HepG2 (cell line): Measurements from ENCODE around the gene DGKD. TPM values are rescaled to one million over a fixed set of nuclear protein-coding genes. Genes with fewer than 3 reads are reported as not detected.

ENCODE experiments used
- ATAC-seq: fragments of 200-7000 bp; cut with Tn5 transposase; 3 replicates; pipeline ENCODE4 v1.9.1; 2020; ENCODE audit warnings: mild to moderate bottlenecking, moderate library complexity
- BruUV-seq: library from RNA; stranded (reverse); fragments of 400-500 nt; replicated peaks from 2 replicates; lab custom pipeline; 2021; lab: Mats Ljungman, UMichigan
- CTCF ChIA-PET: fragments of 300-600 bp; formaldehyde crosslinking; extraction: SDS; loops from one replicate; lab custom pipeline; 2021; ENCODE audit warnings: low total read pairs, inconsistent platforms, low intra/inter-chr PET ratio; lab: Yijun Ruan, JAX
- POLR2A ChIA-PET: fragments of 350-600 bp; sonication (Branson Sonifier 250); formaldehyde crosslinking; loops from one replicate; lab custom pipeline; 2020; ENCODE audit warnings: antibody characterized with exemption, inconsistent platforms; lab: Yijun Ruan, JAX
- DNase-seq: peaks from one replicate; pipeline ENCODE4 v3.0.0-alpha.2; 2015; ENCODE audit warnings: low spot score
- FAIRE-seq: peaks from 3 replicates; lab custom pipeline; 2011; peaks lifted over from hg19 to GRCh38; lab: Jason Lieb, UNC
- H2AFZ ChIP-seq: one replicate; pipeline ENCODE4 v1.6.1; 2011; ENCODE audit warnings: low read length, inconsistent platforms
- H3K27ac ChIP-seq: fragments of 300-600 bp; 3 replicates; pipeline ENCODE4 v1.8.0; 2011; ENCODE audit warnings: mixed run types, mild to moderate bottlenecking, mixed read lengths, low read length, inconsistent platforms; ENCODE audit not compliant: insufficient read depth; ENCODE audit errors: extremely low read length
- H3K27me3 ChIP-seq, 2 experiments: fragments of 200-600 bp in 1 of 2; 2 replicates in 1 of 2; 3 replicates in 1 of 2; pipeline versions ENCODE4 v1.6.0 to v1.8.0; 2011; ENCODE audit warnings: low read length in 2 of 2, mild to moderate bottlenecking in 2 of 2, moderate library complexity in 2 of 2, inconsistent platforms in 1 of 2; ENCODE audit not compliant: insufficient read depth in 2 of 2, control insufficient read depth in 1 of 2
- H3K36me3 ChIP-seq, 2 experiments: fragments of 200-600 bp in 1 of 2; replicated peaks in 1 of 2; 2 replicates in 1 of 2; 3 replicates in 1 of 2; pipeline versions ENCODE4 v1.5.1 to v1.8.0; 2011; ENCODE audit warnings: low read length in 2 of 2, inconsistent platforms in 1 of 2; ENCODE audit not compliant: insufficient read depth in 2 of 2, control insufficient read depth in 1 of 2
- H3K4me1 ChIP-seq: 2 replicates; pipeline ENCODE4 v1.5.1; 2012; ENCODE audit warnings: low read length, inconsistent platforms; ENCODE audit not compliant: insufficient read depth
- H3K4me2 ChIP-seq: 2 replicates; pipeline ENCODE4 v1.6.0; 2011; ENCODE audit warnings: low read depth, low read length, inconsistent platforms
- H3K4me3 ChIP-seq, 3 experiments: fragments of 200-600 bp in 1 of 3; sonication (generic), shearing (Covaris generic) in 1 of 3; replicated peaks in 1 of 3; 2 replicates each; pipeline ENCODE4 v1.5.1; 2011 to 2016; ENCODE audit warnings: low read length in 3 of 3, inconsistent platforms in 2 of 3, low read depth in 2 of 3, mild to moderate bottlenecking in 2 of 3, control low read depth in 1 of 3, mixed read lengths in 1 of 3; ENCODE audit not compliant: insufficient read depth in 1 of 3
- H3K79me2 ChIP-seq: one replicate; pipeline ENCODE4 v1.6.1; 2011; ENCODE audit warnings: low read length, inconsistent platforms; ENCODE audit not compliant: insufficient read depth
- H3K9ac ChIP-seq: 2 replicates; pipeline ENCODE4 v1.6.0; 2011; ENCODE audit warnings: mild to moderate bottlenecking, low read depth, low read length, inconsistent platforms; ENCODE audit not compliant: insufficient read depth
- H3K9me3 ChIP-seq: 2 replicates; pipeline ENCODE4 v1.5.1; 2012; ENCODE audit warnings: mild to moderate bottlenecking, low read length
- H4K20me1 ChIP-seq: 2 replicates; pipeline ENCODE4 v1.6.0; 2011; ENCODE audit warnings: inconsistent platforms, mild to moderate bottlenecking, low read length, moderate library complexity; ENCODE audit not compliant: insufficient read depth
- FUBP1 ChIP-seq: sonication (generic); formaldehyde crosslinking; IDR thresholded peaks from 2 replicates; pipeline ENCODE4 v1.5.1; 2020; ENCODE audit warnings: missing genetic modification reagents, mild to moderate bottlenecking, borderline replicate concordance
- PRDM15 ChIP-seq: sonication (generic); formaldehyde crosslinking; IDR thresholded peaks from 2 replicates; pipeline ENCODE4 v1.4.0; 2020; ENCODE audit warnings: missing genetic modification reagents
- SALL2 ChIP-seq: sonication (generic); formaldehyde crosslinking; IDR thresholded peaks from 2 replicates; pipeline ENCODE4 v1.8.1; 2023; ENCODE audit warnings: mild to moderate bottlenecking, missing genetic modification reagents, inconsistent platforms
- SRSF9 ChIP-seq: fragments of 200-400 bp; formaldehyde crosslinking; IDR thresholded peaks from 2 replicates; pipeline ENCODE4 v1.6.1; 2018; ENCODE audit warnings: borderline replicate concordance, mild to moderate bottlenecking, low read depth, low read length; ENCODE audit not compliant: insufficient read depth, poor library complexity, severe bottlenecking
- WIZ ChIP-seq: sonication (generic); formaldehyde crosslinking; IDR thresholded peaks from 2 replicates; pipeline ENCODE4 v1.5.1; 2020; ENCODE audit warnings: mild to moderate bottlenecking, missing genetic modification reagents
- ZFY ChIP-seq: sonication (generic); formaldehyde crosslinking; IDR thresholded peaks from 2 replicates; pipeline ENCODE4 v1.4.0; 2020; ENCODE audit warnings: missing genetic modification reagents
- ZIK1 ChIP-seq: sonication (generic); formaldehyde crosslinking; IDR thresholded peaks from 2 replicates; pipeline ENCODE4 v1.5.0; 2020; ENCODE audit warnings: mild to moderate bottlenecking, low read depth, missing genetic modification reagents, borderline replicate concordance
- ZNF572 ChIP-seq: sonication (generic); formaldehyde crosslinking; IDR thresholded peaks from 2 replicates; pipeline ENCODE4 v1.5.1; 2020; ENCODE audit warnings: mild to moderate bottlenecking, missing genetic modification reagents
- ZSCAN12 ChIP-seq: sonication (generic); formaldehyde crosslinking; IDR thresholded peaks from 2 replicates; pipeline ENCODE4 v1.9.0; 2021; ENCODE audit warnings: mild to moderate bottlenecking, missing genetic modification reagents
- WGBS: methylation state at CpG from one replicate; pipeline ENCODE4 v1.1.6; 2017; ENCODE audit warnings: low lambda C conversion rate; 5-methylcytosine and 5-hydroxymethylcytosine counted together
- in situ Hi-C: cut with HindIII; loops from 2 replicates; pipeline ENCODE4 v1.10.0; 2017; ENCODE audit warnings: low pct_unique_long_range_greater_than_20kb; ENCODE audit not compliant: extremely low pct_ligation_motif_present
- intact Hi-C: fragments of 100-400 bp; cut with micrococcal nuclease; formaldehyde crosslinking; loops from one replicate; pipeline ENCODE4 v1.10.0; 2022; ENCODE audit not compliant: unreplicated experiment
- polyA plus RNA-seq, 8 experiments: library from polyadenylated mRNA; depleted of rRNA in 3 of 8; stranded (reverse) in 7 of 8; unstranded in 1 of 8; fragments of >200 nt; fragmentation: Illumina TruSeq in 4 of 8; extraction: Trizol in 4 of 8; gene quantifications; 2 replicates each; pipeline versions ENCODE4 v1.2.1 to v1.2.3, GENCODE V29; 2011 to 2016; ENCODE audit warnings: low read depth in 4 of 8, missing spikeins in 1 of 8, mixed read lengths in 1 of 8; ENCODE audit not compliant: insufficient read depth in 1 of 8
- total RNA-seq, 5 experiments: library from RNA; depleted of rRNA; stranded (reverse); fragments of >200 nt; fragmentation: Illumina TruSeq; extraction: Trizol; gene quantifications; 2 replicates each; pipeline ENCODE4 v1.2.3, GENCODE V29; 2016; ENCODE audit warnings: low read depth in 1 of 5
- TF ChIP-seq, protein P1 (sequence below): sonication (generic); formaldehyde crosslinking; IDR thresholded peaks from 2 replicates; pipeline ENCODE4 v1.5.1; 2020; ENCODE audit warnings: mild to moderate bottlenecking, missing genetic modification reagents, moderate library complexity

DGKD gene
- total and polyA plus RNA-seq, 2 of the 13 experiments (the other 11 are each of a cell fraction or from before 2014, with no cell fraction given): 24.5 to 33.2 TPM

DNA sequence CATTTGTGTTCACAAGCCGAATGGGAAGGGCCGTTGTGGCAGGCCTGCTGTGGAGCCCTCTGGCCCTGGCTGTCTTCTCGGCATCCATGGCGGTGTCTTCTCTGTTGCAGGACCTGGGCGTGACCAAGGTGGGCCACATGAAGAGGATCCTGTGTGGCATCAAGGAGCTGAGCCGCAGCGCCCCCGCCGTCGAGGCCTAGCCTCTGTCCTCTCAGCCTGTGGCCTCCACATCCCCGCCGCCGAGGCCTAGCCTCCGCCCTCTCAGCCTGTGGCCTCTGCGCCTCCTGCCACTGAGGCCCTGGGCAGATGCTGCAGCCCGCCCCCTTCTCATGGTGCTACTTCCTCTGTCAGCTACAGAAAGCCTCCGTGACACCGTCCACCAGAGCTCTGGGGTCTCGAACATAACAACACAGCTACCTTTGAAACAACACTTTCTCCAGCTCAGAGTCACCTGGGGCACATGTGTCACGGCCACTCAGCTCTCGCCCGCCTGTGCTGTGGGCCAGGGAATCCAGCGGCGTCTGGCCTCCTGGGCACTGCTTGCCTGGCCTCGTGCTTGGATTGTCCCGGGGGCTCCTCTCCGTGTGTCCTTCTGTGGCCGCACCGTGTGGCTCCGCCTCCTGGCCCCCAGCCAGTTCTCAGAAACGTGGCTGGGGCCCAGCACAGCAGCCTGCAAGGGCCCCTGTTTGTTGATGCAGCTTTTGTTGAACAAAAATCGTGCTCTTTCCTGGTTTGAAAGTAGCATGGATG is 115.1 kb downstream of the DGKD start:
- no peak for FAIRE-seq
- H3K4me2 ChIP-seq: no peak overlapping the region
- no peaks in the 10 kb centered on the region for H4K20me1 ChIP-seq
- no peak overlapping the region for H3K4me3 ChIP-seq
- H3K27me3 ChIP-seq: no peaks in the 10 kb centered on the region
- intact Hi-C loops: no loop called here
- no peak for DNase-seq
- no peaks in the 10 kb centered on the region for H3K9me3 ChIP-seq
- no TSS peak for BruUV-seq
- H3K9ac ChIP-seq: no peak overlapping the region
- H3K27ac ChIP-seq: no peak overlapping the region
- no peak overlapping the region for H2AFZ ChIP-seq
- no peaks in the 10 kb centered on the region for H3K4me1 ChIP-seq
- POLR2A ChIA-PET: no interaction called here
- ATAC-seq: no peak
- in situ Hi-C loops: no loop called here
- 97% methylated on average over 24 of the region's 32 CpGs for WGBS
- CTCF ChIA-PET: no interaction called here
- no peaks in the 10 kb centered on the region for H3K79me2 ChIP-seq
- H3K36me3 ChIP-seq: peaks cover 23 to 45% of the 10 kb centered on the region in 2 experiments; a peak in 4 of 5 replicates
- peak; percentile 15; the same call in 1 of the 2 replicates for TF ChIP-seq ZFY (CRISPR knock-in tag)
- TF ChIP-seq ZIK1 (CRISPR knock-in tag): no peak
- no peak for TF ChIP-seq ZNF572 (CRISPR knock-in tag)
- TF ChIP-seq SRSF9: no peak
- no peak for TF ChIP-seq WIZ (CRISPR knock-in tag)
- TF ChIP-seq FUBP1 (CRISPR knock-in tag): no peak
- TF ChIP-seq, protein P1, sequence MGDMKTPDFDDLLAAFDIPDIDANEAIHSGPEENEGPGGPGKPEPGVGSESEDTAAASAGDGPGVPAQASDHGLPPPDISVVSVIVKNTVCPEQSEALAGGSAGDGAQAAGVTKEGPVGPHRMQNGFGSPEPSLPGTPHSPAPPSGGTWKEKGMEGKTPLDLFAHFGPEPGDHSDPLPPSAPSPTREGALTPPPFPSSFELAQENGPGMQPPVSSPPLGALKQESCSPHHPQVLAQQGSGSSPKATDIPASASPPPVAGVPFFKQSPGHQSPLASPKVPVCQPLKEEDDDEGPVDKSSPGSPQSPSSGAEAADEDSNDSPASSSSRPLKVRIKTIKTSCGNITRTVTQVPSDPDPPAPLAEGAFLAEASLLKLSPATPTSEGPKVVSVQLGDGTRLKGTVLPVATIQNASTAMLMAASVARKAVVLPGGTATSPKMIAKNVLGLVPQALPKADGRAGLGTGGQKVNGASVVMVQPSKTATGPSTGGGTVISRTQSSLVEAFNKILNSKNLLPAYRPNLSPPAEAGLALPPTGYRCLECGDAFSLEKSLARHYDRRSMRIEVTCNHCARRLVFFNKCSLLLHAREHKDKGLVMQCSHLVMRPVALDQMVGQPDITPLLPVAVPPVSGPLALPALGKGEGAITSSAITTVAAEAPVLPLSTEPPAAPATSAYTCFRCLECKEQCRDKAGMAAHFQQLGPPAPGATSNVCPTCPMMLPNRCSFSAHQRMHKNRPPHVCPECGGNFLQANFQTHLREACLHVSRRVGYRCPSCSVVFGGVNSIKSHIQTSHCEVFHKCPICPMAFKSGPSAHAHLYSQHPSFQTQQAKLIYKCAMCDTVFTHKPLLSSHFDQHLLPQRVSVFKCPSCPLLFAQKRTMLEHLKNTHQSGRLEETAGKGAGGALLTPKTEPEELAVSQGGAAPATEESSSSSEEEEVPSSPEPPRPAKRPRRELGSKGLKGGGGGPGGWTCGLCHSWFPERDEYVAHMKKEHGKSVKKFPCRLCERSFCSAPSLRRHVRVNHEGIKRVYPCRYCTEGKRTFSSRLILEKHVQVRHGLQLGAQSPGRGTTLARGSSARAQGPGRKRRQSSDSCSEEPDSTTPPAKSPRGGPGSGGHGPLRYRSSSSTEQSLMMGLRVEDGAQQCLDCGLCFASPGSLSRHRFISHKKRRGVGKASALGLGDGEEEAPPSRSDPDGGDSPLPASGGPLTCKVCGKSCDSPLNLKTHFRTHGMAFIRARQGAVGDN (CRISPR knock-in tag): 0 out of 2 replicates have a peak, but pooled peaks have one; percentile 1
- TF ChIP-seq SALL2: no peak
- TF ChIP-seq ZSCAN12 (CRISPR knock-in tag): no peak
- TF ChIP-seq PRDM15 (CRISPR knock-in tag): no peak
